ENCODE results near the gene C4BPB. TPM values are rescaled to one million over a fixed set of nuclear protein-coding genes. Genes with fewer than 3 reads are reported as not detected.
A peak's percentile ranks its signal among the peaks of the same experiment; 100 is the strongest.

Gene C4BPB
- total and polyA plus RNA-seq, 2 of the 13 experiments (the other 11 are each of a cell fraction or from before 2014, with no cell fraction given) = 155 to 266 TPM

DNA sequence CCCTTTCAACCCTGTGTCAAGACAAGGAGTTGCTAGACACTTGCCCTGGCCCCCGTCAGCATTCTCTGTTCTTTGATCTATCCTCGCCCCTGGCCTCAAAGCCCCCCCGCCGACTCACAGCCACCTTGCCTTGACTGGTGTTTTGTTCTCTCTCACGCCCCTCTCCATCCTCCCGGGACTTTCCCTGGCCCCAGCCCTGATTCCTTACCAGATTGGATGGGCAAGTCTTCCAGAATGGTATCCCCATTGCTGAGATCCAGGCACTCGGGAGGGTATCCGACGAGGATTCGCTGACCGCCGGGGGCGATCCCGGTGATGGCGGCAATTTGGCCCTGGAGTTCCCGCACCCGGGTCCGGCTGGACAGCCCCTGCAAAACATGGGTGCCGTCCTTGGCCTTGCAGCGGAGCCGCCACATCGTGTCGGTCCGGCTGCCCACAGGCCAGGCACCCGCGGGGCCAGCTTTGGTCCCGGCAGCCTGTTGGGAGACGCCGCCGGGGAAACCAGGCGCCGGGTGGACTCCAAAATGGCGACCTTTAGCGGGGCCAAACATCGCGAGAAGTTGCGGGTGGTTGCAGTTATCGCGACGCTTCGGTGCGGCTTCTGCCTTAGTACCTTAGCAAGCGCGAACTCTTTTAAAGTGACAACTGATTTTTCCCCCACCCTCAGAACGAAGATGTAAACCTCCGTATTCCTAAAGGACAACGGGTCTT is 38.0 kb upstream of the C4BPB start (continued):
- TF ChIP-seq, protein P1, sequence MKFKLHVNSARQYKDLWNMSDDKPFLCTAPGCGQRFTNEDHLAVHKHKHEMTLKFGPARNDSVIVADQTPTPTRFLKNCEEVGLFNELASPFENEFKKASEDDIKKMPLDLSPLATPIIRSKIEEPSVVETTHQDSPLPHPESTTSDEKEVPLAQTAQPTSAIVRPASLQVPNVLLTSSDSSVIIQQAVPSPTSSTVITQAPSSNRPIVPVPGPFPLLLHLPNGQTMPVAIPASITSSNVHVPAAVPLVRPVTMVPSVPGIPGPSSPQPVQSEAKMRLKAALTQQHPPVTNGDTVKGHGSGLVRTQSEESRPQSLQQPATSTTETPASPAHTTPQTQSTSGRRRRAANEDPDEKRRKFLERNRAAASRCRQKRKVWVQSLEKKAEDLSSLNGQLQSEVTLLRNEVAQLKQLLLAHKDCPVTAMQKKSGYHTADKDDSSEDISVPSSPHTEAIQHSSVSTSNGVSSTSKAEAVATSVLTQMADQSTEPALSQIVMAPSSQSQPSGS (CRISPR knock-in tag; IDR thresholded peaks at IDR 0.05) = no peak
- TF ChIP-seq IKZF1 (IDR thresholded peaks at IDR 0.05) (no peak), ZNF782 (CRISPR knock-in tag; IDR thresholded peaks at IDR 0.05; ENCODE audit: borderline replicate concordance) (no peak; the same call in 1 of the 2 replicates), REXO4 (CRISPR knock-in tag; IDR thresholded peaks at IDR 0.05; ENCODE audit: borderline replicate concordance) (no peak), RFXANK (CRISPR knock-in tag; IDR thresholded peaks at IDR 0.05) (no peak), ZNF7 (CRISPR knock-in tag; IDR thresholded peaks at IDR 0.05) (peak; percentile 50; the same call in 1 of the 2 replicates), FOSL1 (CRISPR knock-in tag; IDR thresholded peaks at IDR 0.05; ENCODE audit: borderline replicate concordance) (peak; percentile 3; the same call in 1 of the 2 replicates), MED13 (CRISPR knock-in tag; IDR thresholded peaks at IDR 0.05) (no peak), SCMH1 (CRISPR knock-in tag; IDR thresholded peaks at IDR 0.05; ENCODE audit: borderline replicate concordance) (no peak), ZNF850 (CRISPR knock-in tag; conservative IDR thresholded peaks at IDR 0.05) (no peak; the same call in 1 of the 2 replicates), HNF4G (IDR thresholded peaks at IDR 0.05; ENCODE audit: borderline replicate concordance, low read depth, low read length) (no peak), HNF4G (CRISPR knock-in tag; IDR thresholded peaks at IDR 0.05; ENCODE audit: borderline replicate concordance, low read depth) (no peak), ELF4 (CRISPR knock-in tag; IDR thresholded peaks at IDR 0.05; ENCODE audit: borderline replicate concordance) (no peak)
- TF ChIP-seq, protein P2, sequence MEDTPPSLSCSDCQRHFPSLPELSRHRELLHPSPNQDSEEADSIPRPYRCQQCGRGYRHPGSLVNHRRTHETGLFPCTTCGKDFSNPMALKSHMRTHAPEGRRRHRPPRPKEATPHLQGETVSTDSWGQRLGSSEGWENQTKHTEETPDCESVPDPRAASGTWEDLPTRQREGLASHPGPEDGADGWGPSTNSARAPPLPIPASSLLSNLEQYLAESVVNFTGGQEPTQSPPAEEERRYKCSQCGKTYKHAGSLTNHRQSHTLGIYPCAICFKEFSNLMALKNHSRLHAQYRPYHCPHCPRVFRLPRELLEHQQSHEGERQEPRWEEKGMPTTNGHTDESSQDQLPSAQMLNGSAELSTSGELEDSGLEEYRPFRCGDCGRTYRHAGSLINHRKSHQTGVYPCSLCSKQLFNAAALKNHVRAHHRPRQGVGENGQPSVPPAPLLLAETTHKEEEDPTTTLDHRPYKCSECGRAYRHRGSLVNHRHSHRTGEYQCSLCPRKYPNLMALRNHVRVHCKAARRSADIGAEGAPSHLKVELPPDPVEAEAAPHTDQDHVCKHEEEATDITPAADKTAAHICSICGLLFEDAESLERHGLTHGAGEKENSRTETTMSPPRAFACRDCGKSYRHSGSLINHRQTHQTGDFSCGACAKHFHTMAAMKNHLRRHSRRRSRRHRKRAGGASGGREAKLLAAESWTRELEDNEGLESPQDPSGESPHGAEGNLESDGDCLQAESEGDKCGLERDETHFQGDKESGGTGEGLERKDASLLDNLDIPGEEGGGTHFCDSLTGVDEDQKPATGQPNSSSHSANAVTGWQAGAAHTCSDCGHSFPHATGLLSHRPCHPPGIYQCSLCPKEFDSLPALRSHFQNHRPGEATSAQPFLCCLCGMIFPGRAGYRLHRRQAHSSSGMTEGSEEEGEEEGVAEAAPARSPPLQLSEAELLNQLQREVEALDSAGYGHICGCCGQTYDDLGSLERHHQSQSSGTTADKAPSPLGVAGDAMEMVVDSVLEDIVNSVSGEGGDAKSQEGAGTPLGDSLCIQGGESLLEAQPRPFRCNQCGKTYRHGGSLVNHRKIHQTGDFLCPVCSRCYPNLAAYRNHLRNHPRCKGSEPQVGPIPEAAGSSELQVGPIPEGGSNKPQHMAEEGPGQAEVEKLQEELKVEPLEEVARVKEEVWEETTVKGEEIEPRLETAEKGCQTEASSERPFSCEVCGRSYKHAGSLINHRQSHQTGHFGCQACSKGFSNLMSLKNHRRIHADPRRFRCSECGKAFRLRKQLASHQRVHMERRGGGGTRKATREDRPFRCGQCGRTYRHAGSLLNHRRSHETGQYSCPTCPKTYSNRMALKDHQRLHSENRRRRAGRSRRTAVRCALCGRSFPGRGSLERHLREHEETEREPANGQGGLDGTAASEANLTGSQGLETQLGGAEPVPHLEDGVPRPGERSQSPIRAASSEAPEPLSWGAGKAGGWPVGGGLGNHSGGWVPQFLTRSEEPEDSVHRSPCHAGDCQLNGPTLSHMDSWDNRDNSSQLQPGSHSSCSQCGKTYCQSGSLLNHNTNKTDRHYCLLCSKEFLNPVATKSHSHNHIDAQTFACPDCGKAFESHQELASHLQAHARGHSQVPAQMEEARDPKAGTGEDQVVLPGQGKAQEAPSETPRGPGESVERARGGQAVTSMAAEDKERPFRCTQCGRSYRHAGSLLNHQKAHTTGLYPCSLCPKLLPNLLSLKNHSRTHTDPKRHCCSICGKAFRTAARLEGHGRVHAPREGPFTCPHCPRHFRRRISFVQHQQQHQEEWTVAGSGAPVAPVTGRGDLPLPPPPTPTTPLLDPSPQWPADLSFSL (CRISPR knock-in tag; IDR thresholded peaks at IDR 0.05) = no peak
- TF ChIP-seq, protein P3, sequence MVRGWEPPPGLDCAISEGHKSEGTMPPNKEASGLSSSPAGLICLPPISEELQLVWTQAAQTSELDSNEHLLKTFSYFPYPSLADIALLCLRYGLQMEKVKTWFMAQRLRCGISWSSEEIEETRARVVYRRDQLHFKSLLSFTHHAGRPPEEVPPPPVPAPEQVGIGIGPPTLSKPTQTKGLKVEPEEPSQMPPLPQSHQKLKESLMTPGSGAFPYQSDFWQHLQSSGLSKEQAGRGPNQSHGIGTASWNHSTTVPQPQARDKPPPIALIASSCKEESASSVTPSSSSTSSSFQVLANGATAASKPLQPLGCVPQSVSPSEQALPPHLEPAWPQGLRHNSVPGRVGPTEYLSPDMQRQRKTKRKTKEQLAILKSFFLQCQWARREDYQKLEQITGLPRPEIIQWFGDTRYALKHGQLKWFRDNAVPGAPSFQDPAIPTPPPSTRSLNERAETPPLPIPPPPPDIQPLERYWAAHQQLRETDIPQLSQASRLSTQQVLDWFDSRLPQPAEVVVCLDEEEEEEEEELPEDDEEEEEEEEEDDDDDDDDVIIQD (CRISPR knock-in tag; IDR thresholded peaks at IDR 0.05; ENCODE audit: low read depth) = no peak
- TF ChIP-seq, protein P4, sequence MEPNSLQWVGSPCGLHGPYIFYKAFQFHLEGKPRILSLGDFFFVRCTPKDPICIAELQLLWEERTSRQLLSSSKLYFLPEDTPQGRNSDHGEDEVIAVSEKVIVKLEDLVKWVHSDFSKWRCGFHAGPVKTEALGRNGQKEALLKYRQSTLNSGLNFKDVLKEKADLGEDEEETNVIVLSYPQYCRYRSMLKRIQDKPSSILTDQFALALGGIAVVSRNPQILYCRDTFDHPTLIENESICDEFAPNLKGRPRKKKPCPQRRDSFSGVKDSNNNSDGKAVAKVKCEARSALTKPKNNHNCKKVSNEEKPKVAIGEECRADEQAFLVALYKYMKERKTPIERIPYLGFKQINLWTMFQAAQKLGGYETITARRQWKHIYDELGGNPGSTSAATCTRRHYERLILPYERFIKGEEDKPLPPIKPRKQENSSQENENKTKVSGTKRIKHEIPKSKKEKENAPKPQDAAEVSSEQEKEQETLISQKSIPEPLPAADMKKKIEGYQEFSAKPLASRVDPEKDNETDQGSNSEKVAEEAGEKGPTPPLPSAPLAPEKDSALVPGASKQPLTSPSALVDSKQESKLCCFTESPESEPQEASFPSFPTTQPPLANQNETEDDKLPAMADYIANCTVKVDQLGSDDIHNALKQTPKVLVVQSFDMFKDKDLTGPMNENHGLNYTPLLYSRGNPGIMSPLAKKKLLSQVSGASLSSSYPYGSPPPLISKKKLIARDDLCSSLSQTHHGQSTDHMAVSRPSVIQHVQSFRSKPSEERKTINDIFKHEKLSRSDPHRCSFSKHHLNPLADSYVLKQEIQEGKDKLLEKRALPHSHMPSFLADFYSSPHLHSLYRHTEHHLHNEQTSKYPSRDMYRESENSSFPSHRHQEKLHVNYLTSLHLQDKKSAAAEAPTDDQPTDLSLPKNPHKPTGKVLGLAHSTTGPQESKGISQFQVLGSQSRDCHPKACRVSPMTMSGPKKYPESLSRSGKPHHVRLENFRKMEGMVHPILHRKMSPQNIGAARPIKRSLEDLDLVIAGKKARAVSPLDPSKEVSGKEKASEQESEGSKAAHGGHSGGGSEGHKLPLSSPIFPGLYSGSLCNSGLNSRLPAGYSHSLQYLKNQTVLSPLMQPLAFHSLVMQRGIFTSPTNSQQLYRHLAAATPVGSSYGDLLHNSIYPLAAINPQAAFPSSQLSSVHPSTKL (CRISPR knock-in tag; IDR thresholded peaks at IDR 0.05) = 0 out of 2 replicates have a peak, but pooled peaks have one; percentile 28
